Body of pancreas (tissue), 4 donors: ENCODE measurements around the gene KIRREL3.

Source experiments
- POLR2A ChIP-seq, 3 donors: fragments of 450-650 bp; IDR thresholded peaks; one replicate each; pipeline ENCODE4 v1.6.1; 2016; ENCODE audit warnings: antibody characterized with exemption in 3 of 3, mild to moderate bottlenecking in 2 of 3
- TF ChIP-seq, protein P1 (sequence below), 7 experiments: fragments of 450-650 bp in 4 of 7; fragments of 200-600 bp in 3 of 7; sonication (generic) in 3 of 7; IDR thresholded peaks; one replicate each; pipeline ENCODE4 v1.5.1; 2016 to 2019; ENCODE audit warnings: antibody characterized with exemption in 7 of 7

DNA sequence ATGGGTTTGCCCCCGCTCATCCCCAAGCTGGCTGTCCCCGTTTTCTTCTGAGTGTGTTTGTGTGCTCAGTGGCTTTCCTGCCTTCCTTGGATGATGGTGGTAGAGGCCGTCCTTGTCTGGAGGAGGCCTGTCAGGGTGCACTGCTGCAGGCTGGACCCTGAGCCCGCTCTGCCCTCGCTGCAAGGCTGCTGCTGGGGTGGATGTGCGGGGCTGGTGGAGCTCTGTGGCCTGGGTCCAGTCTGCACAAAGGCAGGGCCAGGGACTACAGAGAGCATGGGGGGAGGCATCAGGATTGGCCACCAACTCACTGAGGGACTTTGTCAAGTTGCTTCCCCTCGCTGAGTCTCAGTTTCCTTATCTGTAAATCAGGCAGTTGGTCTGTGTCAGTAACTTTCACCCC is 275.0 kb downstream of the KIRREL3 start:
- TF ChIP-seq, protein P1, sequence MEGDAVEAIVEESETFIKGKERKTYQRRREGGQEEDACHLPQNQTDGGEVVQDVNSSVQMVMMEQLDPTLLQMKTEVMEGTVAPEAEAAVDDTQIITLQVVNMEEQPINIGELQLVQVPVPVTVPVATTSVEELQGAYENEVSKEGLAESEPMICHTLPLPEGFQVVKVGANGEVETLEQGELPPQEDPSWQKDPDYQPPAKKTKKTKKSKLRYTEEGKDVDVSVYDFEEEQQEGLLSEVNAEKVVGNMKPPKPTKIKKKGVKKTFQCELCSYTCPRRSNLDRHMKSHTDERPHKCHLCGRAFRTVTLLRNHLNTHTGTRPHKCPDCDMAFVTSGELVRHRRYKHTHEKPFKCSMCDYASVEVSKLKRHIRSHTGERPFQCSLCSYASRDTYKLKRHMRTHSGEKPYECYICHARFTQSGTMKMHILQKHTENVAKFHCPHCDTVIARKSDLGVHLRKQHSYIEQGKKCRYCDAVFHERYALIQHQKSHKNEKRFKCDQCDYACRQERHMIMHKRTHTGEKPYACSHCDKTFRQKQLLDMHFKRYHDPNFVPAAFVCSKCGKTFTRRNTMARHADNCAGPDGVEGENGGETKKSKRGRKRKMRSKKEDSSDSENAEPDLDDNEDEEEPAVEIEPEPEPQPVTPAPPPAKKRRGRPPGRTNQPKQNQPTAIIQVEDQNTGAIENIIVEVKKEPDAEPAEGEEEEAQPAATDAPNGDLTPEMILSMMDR (IDR thresholded peaks at IDR 0.05), result no peak
- TF ChIP-seq POLR2A (IDR thresholded peaks at IDR 0.05), result no peak
